Suprapubic skin (tissue), 4 donors: Measurements from ENCODE around the gene TRIM63.

Source experiments
- POLR2A ChIP-seq, 2 donors: fragments of 450-650 bp; IDR thresholded peaks; one replicate each; pipeline ENCODE4 v1.6.1; 2017; ENCODE audit warnings: antibody characterized with exemption in 2 of 2, mild to moderate bottlenecking in 2 of 2, moderate library complexity in 2 of 2
- POLR2AphosphoS5 ChIP-seq, 3 donors: sonication (generic); formaldehyde crosslinking; IDR thresholded peaks; one replicate each; pipeline ENCODE4 v1.6.1; 2017; ENCODE audit warnings: antibody characterized with exemption in 3 of 3
- TF ChIP-seq, protein P1 (sequence below), 2 donors: fragments of 200-600 bp in 1 of 2; fragments of 450-650 bp in 1 of 2; sonication (generic) in 1 of 2; IDR thresholded peaks; one replicate each; pipeline ENCODE4 v1.5.1; 2016 to 2019; ENCODE audit warnings: antibody characterized with exemption in 2 of 2, mild to moderate bottlenecking in 1 of 2, moderate library complexity in 1 of 2

GRCh38 chr1:26036756-26037281 lies 30.6 kb downstream of the TRIM63 start:
- TF ChIP-seq, protein P1, sequence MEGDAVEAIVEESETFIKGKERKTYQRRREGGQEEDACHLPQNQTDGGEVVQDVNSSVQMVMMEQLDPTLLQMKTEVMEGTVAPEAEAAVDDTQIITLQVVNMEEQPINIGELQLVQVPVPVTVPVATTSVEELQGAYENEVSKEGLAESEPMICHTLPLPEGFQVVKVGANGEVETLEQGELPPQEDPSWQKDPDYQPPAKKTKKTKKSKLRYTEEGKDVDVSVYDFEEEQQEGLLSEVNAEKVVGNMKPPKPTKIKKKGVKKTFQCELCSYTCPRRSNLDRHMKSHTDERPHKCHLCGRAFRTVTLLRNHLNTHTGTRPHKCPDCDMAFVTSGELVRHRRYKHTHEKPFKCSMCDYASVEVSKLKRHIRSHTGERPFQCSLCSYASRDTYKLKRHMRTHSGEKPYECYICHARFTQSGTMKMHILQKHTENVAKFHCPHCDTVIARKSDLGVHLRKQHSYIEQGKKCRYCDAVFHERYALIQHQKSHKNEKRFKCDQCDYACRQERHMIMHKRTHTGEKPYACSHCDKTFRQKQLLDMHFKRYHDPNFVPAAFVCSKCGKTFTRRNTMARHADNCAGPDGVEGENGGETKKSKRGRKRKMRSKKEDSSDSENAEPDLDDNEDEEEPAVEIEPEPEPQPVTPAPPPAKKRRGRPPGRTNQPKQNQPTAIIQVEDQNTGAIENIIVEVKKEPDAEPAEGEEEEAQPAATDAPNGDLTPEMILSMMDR (IDR thresholded peaks at IDR 0.05), result no peak
- TF ChIP-seq POLR2A (IDR thresholded peaks at IDR 0.05) (no peak), POLR2AphosphoS5 (IDR thresholded peaks at IDR 0.05) (no peak)
